Sigmoid colon (tissue), 7 donors: Measurements from ENCODE around the gene TRIM62. TPM values are rescaled to one million over a fixed set of nuclear protein-coding genes. Genes with fewer than 3 reads are reported as not detected.
A peak's percentile ranks its signal among the peaks of the same experiment; 100 is the strongest.

Experiments
- DNase-seq: peaks from one replicate; pipeline ENCODE4 v3.0.0-alpha.2; 2019
- H3K27ac ChIP-seq, 4 donors: fragments of 200-600 bp; sonication (generic); one replicate each; pipeline ENCODE4 v1.5.1; 2016 to 2019; ENCODE audit warnings: mild to moderate bottlenecking in 1 of 4
- H3K27me3 ChIP-seq, 3 donors: fragments of 200-600 bp; sonication (generic); one replicate each; pipeline ENCODE4 v1.5.1; 2019; ENCODE audit warnings: mild to moderate bottlenecking in 1 of 3
- H3K36me3 ChIP-seq, 4 donors: fragments of 200-600 bp; sonication (generic); one replicate each; pipeline ENCODE4 v1.5.1; 2016 to 2019
- H3K4me1 ChIP-seq, 4 donors: fragments of 200-600 bp; sonication (generic); one replicate each; pipeline ENCODE4 v1.5.1; 2017 to 2019
- H3K4me3 ChIP-seq, 4 donors: fragments of 200-600 bp; sonication (generic); one replicate each; pipeline ENCODE4 v1.5.1; 2017 to 2019; ENCODE audit warnings: mild to moderate bottlenecking in 2 of 4, moderate library complexity in 1 of 4
- H3K9me3 ChIP-seq, 4 donors: fragments of 200-600 bp in 3 of 4; sonication (generic) in 3 of 4; one replicate each; pipeline versions ENCODE4 v1.5.1 to v1.6.1; 2013 to 2019
- EP300 ChIP-seq, 4 donors: sonication (generic); formaldehyde crosslinking; IDR thresholded peaks; one replicate each; pipeline ENCODE4 v1.6.1; 2017; ENCODE audit warnings: antibody characterized with exemption in 4 of 4
- POLR2A ChIP-seq, 2 donors: fragments of 450-650 bp; IDR thresholded peaks; one replicate each; pipeline ENCODE4 v1.6.1; 2016; ENCODE audit warnings: antibody characterized with exemption in 2 of 2, mild to moderate bottlenecking in 2 of 2, moderate library complexity in 2 of 2
- POLR2AphosphoS5 ChIP-seq, 4 donors: sonication (generic); formaldehyde crosslinking; IDR thresholded peaks; one replicate each; pipeline ENCODE4 v1.6.1; 2017; ENCODE audit warnings: antibody characterized with exemption in 4 of 4
- WGBS, 2 donors: extraction: QIAGEN DNeasy Blood & Tissue Kit; methylation state at CpG; one replicate each; pipeline ENCODE4 v1.1.7; 2013; 5-methylcytosine and 5-hydroxymethylcytosine counted together
- intact Hi-C: fragments of 100-400 bp; cut with DNase I; formaldehyde crosslinking; loops from one replicate; pipeline ENCODE4 v1.15.1; 2023
- polyA plus RNA-seq, 3 donors: library from polyadenylated mRNA; stranded (reverse); fragments of 200-250 nt; gene quantifications; one replicate each; pipeline ENCODE4 v1.2.3, GENCODE V29; 2013
- total RNA-seq, 4 donors: library from RNA; depleted of rRNA; stranded (reverse); fragments of >200 nt; gene quantifications; one replicate each; pipeline ENCODE4 v1.1.0, GENCODE V29; 2016
- TF ChIP-seq, protein P1 (sequence below), 4 experiments: fragments of 450-650 bp in 3 of 4; fragments of 200-600 bp in 1 of 4; IDR thresholded peaks; one replicate each; pipeline ENCODE4 v1.5.1; 2016 to 2019; ENCODE audit warnings: antibody characterized with exemption in 4 of 4, mild to moderate bottlenecking in 3 of 4, moderate library complexity in 2 of 4
- donor health status: healthy with polysubstance abuse.
- donor health status: Bipolar disorder and iron deficiency.
- donor health status: healthy.

Gene TRIM62
- total and polyA plus RNA-seq, 7 donors, result 1.2 to 5.2 (median 3.9) TPM

- WGBS, 2 donors, result 83 to 85% methylated on average over 3 of the region's 3 CpGs
- DNase-seq, result no peak
- H3K27me3 ChIP-seq, result no peaks in the 10 kb centered on the region
Observed at GRCh38 chr1:33147997-33148314, 33.9 kb downstream of the TRIM62 start.

DNA sequence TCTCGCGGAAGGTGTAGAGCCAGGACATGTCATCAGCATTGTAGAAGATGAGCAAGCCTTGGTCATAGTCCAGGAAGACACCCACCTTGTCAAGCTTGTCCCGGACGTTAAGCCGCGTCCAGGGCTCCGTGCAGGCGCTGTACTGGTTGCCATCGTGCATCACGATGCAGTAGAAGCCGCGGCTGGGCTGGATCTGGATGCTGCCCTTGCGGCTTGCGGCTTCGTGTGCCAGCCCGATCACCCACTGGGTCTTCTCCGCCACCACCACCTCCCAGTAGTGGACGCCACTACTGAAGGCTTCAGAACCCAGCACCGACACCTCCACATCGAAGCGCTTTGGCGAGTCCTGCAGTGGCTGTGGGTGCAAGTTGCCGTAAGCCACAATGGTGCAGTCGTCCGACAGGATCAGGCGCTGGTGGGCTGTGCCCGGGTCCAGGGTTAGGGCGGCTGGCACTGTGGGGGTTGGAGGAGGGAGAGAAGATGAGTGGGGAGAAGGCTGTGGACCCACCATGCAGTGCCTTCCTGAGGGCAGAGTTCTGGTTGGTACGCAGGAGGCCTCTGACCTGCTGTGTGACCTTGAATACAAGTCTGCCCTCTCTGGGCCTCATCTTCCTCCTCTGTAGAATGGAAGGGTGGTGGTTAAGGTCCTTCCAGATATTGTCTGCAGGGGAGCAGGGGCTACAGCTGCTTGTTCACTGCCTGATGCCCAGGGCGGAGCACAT is 34.4 kb downstream of the TRIM62 start:
- Histone ChIP-seq H3K4me3 (no peak overlapping the region), H3K9me3 (no peaks in the 10 kb centered on the region), H3K36me3 (peaks cover 0 to 16% (median 2%) of the 10 kb centered on the region in 4 donors), H3K27me3 (no peaks in the 10 kb centered on the region), H3K4me1 (peaks cover 0 to 43% (median 24%) of the 10 kb centered on the region in 4 donors), H3K27ac (no peak overlapping the region)
- TF ChIP-seq, protein P1, sequence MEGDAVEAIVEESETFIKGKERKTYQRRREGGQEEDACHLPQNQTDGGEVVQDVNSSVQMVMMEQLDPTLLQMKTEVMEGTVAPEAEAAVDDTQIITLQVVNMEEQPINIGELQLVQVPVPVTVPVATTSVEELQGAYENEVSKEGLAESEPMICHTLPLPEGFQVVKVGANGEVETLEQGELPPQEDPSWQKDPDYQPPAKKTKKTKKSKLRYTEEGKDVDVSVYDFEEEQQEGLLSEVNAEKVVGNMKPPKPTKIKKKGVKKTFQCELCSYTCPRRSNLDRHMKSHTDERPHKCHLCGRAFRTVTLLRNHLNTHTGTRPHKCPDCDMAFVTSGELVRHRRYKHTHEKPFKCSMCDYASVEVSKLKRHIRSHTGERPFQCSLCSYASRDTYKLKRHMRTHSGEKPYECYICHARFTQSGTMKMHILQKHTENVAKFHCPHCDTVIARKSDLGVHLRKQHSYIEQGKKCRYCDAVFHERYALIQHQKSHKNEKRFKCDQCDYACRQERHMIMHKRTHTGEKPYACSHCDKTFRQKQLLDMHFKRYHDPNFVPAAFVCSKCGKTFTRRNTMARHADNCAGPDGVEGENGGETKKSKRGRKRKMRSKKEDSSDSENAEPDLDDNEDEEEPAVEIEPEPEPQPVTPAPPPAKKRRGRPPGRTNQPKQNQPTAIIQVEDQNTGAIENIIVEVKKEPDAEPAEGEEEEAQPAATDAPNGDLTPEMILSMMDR (IDR thresholded peaks at IDR 0.05), result no peak
- TF ChIP-seq POLR2AphosphoS5 (IDR thresholded peaks at IDR 0.05) (no peak), POLR2A (IDR thresholded peaks at IDR 0.05) (no peak), EP300 (IDR thresholded peaks at IDR 0.05) (no peak)
- intact Hi-C loops, result no loop called here
- WGBS, 2 donors, result 98% methylated on average over 30 of the region's 30 CpGs
- DNase-seq, result no peak

More at GRCh38 chr1:33147997-33148314, 33.9 kb downstream of the TRIM62 start:
- H3K36me3 ChIP-seq, result peaks cover 0 to 16% (median 2%) of the 10 kb centered on the region in 4 donors
- H3K9me3 ChIP-seq, result no peaks in the 10 kb centered on the region
- peaks cover 0 to 38% (median 19%) of the 10 kb centered on the region in 4 donors for H3K4me1 ChIP-seq
- no peak overlapping the region for H3K27ac ChIP-seq
- H3K4me3 ChIP-seq, result no peak overlapping the region
- TF ChIP-seq POLR2AphosphoS5 (IDR thresholded peaks at IDR 0.05), result no peak
- no peak for TF ChIP-seq EP300 (IDR thresholded peaks at IDR 0.05)
- TF ChIP-seq POLR2A (IDR thresholded peaks at IDR 0.05), result no peak
- TF ChIP-seq, protein P1 (IDR thresholded peaks at IDR 0.05), result no peak
- intact Hi-C loops, result no loop called here

DNA sequence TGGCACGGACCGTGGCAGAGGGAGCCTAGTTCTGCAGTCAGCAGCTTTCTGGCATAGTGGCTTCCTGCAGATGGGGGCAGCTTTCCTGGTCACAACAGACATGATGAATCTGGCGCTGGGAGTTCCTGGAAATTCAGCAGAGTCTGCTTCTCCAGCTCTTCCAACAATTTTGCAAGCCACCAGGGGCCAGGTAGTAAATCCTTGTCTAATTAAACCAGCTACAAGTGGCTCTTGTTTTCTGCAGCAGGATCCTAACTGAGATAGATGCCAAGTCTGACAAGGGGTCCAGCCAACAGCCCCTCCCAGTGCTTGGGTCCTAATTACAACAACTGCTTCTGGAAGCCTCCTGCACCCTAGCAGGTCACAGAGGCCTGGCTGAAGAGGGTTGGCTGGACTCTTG is 35.8 kb downstream of the TRIM62 start:
- H3K27ac ChIP-seq, result peak overlapping the region in 1 of 4 donors; percentile 65
- peaks cover 0 to 49% (median 29%) of the 10 kb centered on the region in 4 donors for H3K4me1 ChIP-seq
- no peaks in the 10 kb centered on the region for H3K27me3 ChIP-seq
- intact Hi-C loops, result no loop called here
- TF ChIP-seq POLR2AphosphoS5 (IDR thresholded peaks at IDR 0.05) (no peak), EP300 (IDR thresholded peaks at IDR 0.05) (no peak), POLR2A (IDR thresholded peaks at IDR 0.05) (no peak)
- TF ChIP-seq, protein P1 (IDR thresholded peaks at IDR 0.05), result no peak
- H3K9me3 ChIP-seq, result no peaks in the 10 kb centered on the region
- no peak overlapping the region for H3K4me3 ChIP-seq
- WGBS, 2 donors, result 80 to 92% methylated on average over 3 of the region's 3 CpGs
- H3K36me3 ChIP-seq, result peaks cover 0 to 16% (median 2%) of the 10 kb centered on the region in 4 donors
- DNase-seq, result no peak

- Histone ChIP-seq H3K9me3 (no peaks in the 10 kb centered on the region), H3K27me3 (no peaks in the 10 kb centered on the region), H3K27ac (peak overlapping the region in 3 of 4 donors; percentile 38 to 77 (median 65)), H3K4me1 (peaks cover 0 to 49% (median 29%) of the 10 kb centered on the region in 4 donors), H3K36me3 (peaks cover 0 to 16% (median 2%) of the 10 kb centered on the region in 4 donors), H3K4me3 (no peak overlapping the region)
- intact Hi-C loops, result no loop called here
- 82 to 91% methylated on average over 2 of the region's 2 CpGs for WGBS, 2 donors
- no peak for DNase-seq
- TF ChIP-seq EP300 (IDR thresholded peaks at IDR 0.05) (no peak), POLR2A (IDR thresholded peaks at IDR 0.05) (no peak), POLR2AphosphoS5 (IDR thresholded peaks at IDR 0.05) (no peak)
- TF ChIP-seq, protein P1 (IDR thresholded peaks at IDR 0.05), result no peak
Observed at GRCh38 chr1:33143698-33144097, 38.1 kb downstream of the TRIM62 start.
